Keratinocyte (primary cell): ENCODE results near the gene HP.

Source experiments
- CTCF ChIP-seq, 3 experiments: IDR thresholded peaks in 1 of 3; conservative IDR thresholded peaks in 1 of 3; optimal IDR thresholded peaks in 1 of 3; 2 replicates in 2 of 3; 3 replicates in 1 of 3; pipeline versions ENCODE3 to v1.5.1; 2011; ENCODE audit warnings: low read length in 3 of 3, mild to moderate bottlenecking in 3 of 3, moderate library complexity in 2 of 3, control low read depth in 1 of 3, inconsistent platforms in 1 of 3; ENCODE audit not compliant: insufficient read depth in 2 of 3; ENCODE audit errors: extremely low read depth in 1 of 3
- EZH2 ChIP-seq: IDR thresholded peaks from one replicate; pipeline ENCODE4 v1.6.1; 2012; ENCODE audit warnings: inconsistent platforms, mild to moderate bottlenecking, low read length, moderate library complexity

GRCh38 chr16:72051818-72052217, 2.5 kb upstream of the HP start:
- TF ChIP-seq CTCF (optimal IDR thresholded peaks at IDR 0.05 in 1 of 3, IDR thresholded peaks at IDR 0.05 in 1 of 3, conservative IDR thresholded peaks at IDR 0.05 in 1 of 3; ENCODE audit: extremely low read depth in 1 of 3, insufficient read depth in 2 of 3, low read length in 3 of 3) (no peak), EZH2 (no peak)
